ENCODE measurements around the gene TMC5. TPM values are rescaled to one million over a fixed set of nuclear protein-coding genes. Genes with fewer than 3 reads are reported as not detected.

Gene TMC5
- total RNA-seq, 1 experiment from 2014 or later, result not detected

DNA sequence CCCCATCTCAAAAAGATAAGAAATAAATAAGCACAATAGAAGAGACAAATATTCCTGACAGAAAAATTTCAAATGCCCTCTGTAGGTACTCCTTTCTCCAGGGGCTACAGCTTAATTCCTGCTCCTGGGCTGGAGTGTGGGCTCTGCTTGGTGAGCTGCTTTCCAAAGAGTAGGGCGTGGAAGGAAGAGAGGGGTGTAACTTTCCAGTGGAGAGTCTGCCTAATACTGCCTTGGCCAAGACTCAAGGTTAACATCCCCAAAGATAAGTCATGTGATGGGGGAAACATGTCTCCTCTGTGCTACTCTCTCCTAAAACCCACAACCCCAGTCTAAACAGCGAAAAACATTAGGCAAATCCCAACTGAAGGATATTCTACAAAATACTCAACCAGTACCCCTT is 42.7 kb downstream of the TMC5 start:
- no peak for DNase-seq (ENCODE audit: low read depth)

DNA sequence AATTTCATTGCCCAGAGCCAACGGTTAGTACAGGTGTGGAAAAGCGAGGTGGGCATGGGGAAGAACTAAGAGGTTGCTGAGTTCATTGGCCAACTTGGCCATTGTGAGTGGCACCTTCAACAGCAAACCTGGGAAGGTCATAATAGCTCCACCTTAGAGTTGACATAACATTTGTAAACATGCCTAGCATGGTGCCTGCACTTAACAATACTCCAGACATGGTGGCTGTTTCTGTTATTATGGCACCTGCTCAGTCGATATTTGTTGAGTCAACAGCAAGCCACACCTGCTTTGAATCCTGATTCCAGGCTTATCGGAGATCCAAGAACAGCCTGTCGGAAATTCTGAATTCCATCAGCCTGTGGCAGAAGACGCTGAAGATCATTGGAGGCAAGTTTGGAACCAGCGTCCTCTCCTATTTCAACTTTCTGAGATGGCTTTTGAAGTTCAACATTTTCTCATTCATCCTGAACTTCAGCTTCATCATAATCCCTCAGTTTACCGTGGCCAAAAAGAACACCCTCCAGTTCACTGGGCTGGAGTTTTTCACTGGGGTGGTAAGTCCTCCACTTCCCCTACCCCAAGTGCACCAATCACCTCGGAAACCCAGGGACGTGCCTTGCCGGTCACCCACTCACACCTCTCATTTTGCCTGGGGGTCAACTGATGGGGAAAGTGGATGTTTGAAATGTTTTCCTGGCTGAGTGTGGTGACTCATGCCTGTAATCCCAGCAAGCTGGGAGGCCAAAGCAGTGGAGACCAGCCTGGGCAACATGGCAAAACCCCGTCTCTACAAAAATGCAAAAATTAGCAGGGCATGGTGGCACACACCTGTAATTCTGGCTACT is 46.0 kb downstream of the TMC5 start:
- no peak for DNase-seq (ENCODE audit: low read depth)

DNA sequence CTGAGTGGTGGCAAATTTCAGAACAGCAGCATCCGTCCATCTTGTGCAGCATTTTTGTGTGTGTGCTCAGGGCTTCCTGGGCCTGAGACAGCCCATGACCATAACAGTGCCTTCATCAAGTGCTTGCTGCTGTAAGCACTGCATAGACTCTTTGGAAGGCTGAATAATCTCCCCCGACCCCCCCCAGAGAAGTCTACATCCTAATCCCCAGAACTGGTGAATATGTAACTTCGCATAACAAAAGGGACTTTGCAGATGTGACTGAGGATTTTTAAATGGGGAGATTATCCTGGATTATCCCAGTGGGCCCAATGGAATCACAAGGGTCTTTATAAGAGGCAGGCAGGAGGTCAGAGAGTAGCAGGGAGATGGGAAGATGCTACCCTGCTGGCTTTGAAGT is 50.6 kb downstream of the TMC5 start:
- DNase-seq (ENCODE audit: low read depth), result no peak

GRCh38 chr16:19472482-19472881 is 54.8 kb downstream of the TMC5 start:
- DNase-seq (ENCODE audit: low read depth), result no peak

DNA sequence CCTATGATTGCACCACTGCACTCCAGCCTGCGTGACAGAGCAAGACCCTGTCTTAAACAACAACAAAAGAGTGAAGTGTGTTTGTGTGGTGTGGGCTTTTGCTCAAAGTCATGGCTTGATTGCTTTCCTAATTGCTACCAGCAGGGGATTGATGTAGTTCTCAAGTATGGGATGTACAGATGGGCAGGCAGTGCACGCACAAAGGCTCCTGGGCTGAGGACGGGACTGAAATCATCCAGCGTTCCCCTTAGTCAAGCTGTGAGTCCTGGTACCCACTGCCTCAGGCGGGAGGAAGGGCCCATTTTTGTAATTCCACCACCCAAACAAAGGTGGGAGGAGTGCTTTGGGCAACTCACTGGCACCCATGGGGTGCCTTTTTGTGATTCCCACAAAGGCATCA is 56.9 kb downstream of the TMC5 start:
- DNase-seq (ENCODE audit: low read depth), result no peak

GRCh38 chr16:19478505-19478904 is 60.8 kb downstream of the TMC5 start:
- no peak for DNase-seq (ENCODE audit: low read depth)

DNA sequence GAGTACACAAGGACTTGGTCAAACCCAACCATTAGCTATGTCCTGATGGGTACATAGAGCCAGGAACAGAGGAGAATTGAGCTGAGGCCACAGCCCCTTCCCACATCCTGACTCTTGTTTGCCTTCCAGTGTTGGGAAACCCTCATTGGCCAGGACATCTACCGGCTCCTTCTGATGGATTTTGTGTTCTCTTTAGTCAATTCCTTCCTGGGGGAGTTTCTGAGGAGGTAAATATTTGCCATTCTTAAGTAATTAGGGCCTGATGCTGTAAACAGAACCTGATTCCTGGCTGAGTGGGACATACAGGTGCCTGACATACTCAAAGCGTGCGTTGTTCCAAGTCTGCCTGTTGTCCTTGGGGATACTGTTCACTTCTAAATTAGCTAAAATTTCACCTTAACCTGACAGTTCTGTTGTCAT is 61.6 kb downstream of the TMC5 start:
- DNase-seq (ENCODE audit: low read depth), result no peak

GRCh38 chr16:19481296-19481695 is 63.6 kb downstream of the TMC5 start:
- peak; percentile 29 for DNase-seq (ENCODE audit: low read depth)

GRCh38 chr16:19481769-19482168 is 64.1 kb downstream of the TMC5 start:
- no peak for DNase-seq (ENCODE audit: low read depth)

GRCh38 chr16:19482291-19482690 is 64.6 kb downstream of the TMC5 start:
- no peak for DNase-seq (ENCODE audit: low read depth)

GRCh38 chr16:19484096-19484495 is 66.4 kb downstream of the TMC5 start:
- DNase-seq (ENCODE audit: low read depth), result no peak

DNA sequence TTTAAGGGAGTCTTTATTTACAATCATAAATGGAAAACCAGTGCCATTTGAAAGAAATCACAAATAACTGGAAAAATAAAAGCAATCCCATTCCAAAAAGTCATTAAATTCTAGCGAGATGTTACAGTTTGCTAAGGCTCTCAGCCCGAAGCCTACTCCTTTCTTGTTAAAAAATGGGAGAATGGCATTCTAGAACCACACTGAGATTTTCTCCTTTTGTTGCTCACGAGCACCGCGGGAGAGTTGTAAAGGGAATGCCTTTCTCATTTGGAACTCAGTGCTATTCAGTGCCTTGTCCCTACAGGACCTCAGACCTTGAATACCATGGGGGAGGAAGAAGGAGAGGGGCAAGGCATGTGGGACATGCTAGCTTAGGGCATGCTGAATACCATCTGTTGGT is 67.9 kb downstream of the TMC5 start:
- DNase-seq (ENCODE audit: low read depth), result no peak

GRCh38 chr16:19486051-19486450 is 68.4 kb downstream of the TMC5 start:
- no peak for DNase-seq (ENCODE audit: low read depth)

DNA sequence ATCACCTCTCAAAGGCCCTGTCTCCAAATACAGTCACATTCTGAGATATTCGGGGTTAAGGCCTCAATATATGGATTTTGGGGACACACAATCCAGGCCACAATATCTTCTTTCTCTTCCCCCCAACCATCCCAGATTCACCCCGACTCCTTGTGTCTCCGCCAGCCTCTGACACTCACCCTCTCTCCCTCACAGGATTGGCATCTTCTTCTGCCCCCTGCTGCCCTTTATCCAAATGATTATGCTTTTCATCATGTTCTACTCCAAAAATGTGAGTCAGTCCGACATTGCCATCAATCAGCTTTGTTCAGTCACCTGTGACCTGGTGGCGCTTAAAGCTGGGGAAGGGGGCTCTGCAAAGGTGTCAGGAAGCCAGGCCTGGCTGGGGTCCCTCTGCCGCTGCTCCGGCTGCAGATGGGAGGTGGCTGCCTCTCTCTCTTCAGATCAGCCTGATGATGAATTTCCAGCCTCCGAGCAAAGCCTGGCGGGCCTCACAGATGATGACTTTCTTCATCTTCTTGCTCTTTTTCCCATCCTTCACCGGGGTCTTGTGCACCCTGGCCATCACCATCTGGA is 69.2 kb downstream of the TMC5 start:
- DNase-seq (ENCODE audit: low read depth), result no peak

DNA sequence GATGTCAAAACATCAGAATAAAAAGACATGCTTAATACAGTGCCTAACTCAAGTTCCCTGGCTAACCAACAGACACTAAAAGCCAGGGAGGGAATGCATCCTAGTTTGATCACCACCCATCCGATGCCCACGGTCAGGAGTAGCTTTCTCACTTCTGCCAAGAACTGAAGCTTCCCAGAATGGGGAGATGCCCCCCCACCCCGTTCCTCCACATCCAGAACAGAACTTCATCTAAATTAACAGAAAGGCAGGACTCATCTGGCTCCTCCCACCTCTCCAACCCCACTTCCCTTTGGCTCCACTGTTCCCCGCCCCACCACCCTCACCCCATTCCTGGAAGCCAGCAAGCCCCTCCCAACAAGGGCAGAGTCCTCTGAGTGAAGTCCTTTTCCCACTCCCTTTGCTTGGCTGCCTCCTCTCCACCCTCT is 70.5 kb downstream of the TMC5 start:
- DNase-seq (ENCODE audit: low read depth), result no peak

DNA sequence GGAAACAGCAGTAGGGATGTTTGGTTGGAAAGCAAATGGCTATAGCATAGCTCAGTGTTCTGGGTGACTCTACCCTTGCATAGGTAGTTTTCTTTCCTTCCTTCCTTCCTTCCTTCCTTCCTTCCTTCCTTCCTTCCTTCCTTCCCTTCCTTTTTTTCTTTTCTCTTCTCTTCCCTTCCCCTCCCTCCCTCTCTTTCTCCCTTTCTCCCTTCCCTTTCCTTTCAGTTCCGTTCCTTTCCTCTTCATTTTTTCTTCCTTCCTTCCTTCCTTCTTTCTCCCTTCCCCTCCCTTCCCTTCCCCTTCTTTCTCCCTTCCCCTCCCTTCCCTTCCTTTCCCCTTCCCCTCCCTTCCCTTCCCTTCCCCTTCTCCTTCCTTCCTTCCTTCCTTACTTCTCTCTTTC is 72.9 kb downstream of the TMC5 start:
- no peak for DNase-seq (ENCODE audit: low read depth)

DNA sequence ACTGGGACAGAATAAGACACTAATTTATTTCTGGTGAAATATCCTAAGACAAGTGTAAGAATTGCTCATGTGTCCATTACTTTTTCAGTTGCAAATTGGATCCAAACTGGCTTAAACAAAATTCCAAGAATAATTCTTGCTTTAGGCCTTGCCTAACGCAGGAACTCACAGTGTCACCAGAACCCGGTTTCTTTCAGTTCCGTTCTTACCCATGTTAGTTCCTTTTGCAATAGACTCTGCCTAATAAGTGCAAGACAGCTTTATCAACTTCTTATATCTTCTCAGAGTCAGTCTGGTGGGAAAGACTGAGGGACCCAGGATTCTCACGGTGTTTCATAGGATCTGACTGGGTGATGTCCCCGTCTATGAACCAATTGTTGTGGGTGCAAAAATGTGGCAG is 79.5 kb downstream of the TMC5 start:
- no peak for DNase-seq (ENCODE audit: low read depth)

- DNase-seq (ENCODE audit: low read depth), result no peak
Measured at GRCh38 chr16:19499006-19499405, 81.3 kb downstream of the TMC5 start.

DNA sequence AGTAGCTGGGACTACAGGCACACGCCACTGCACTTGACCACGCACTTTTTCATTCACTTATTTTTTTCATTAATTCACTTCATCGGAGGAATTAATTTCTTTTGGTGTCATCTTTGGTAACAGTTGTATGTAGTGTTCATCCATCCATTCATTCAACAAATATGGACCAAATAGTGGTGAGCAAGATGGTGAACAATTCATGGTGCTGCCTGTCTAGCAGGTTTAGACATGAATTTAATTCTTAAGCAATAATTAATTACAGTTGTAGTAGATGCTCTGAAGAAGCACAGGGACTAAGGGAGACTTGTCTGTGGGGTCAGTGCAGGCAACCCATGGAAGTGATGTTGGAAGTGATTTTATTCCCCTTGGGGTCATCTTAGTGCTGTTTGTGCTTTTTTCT is 81.8 kb downstream of the TMC5 start:
- DNase-seq (ENCODE audit: low read depth), result no peak

- DNase-seq (ENCODE audit: low read depth), result peak; percentile 70
Measured at GRCh38 chr16:19502395-19503131, 84.9 kb downstream of the TMC5 start.

GRCh38 chr16:19503461-19504075 is 85.9 kb downstream of the TMC5 start:
- no peak for DNase-seq (ENCODE audit: low read depth)
